Activated CD8-positive, alpha-beta memory T cell treated with anti-CD3 and anti-CD28 coated beads, Interleukin-2, amount 50 U/mL, for 1 hour (primary cell): Measurements from ENCODE around the gene OR2J3.
"Not testable (repeated sequence)": the region's sequence is repeated elsewhere in the genome, so short reads cannot be mapped to it uniquely, and the experiment has no call there.

Source experiments
- DNase-seq: peaks from one replicate; pipeline ENCODE4 v3.0.0-alpha.2; 2020; ENCODE audit errors: extremely low read depth

The OR2J3 gene

GRCh38 chr6:29107758-29108157 lies at the start of gene OR2J3:
TSS of gene OR2J3 (plus strand) at chr6:29108058. CDS start at chr6:29111891, 3,833 bp downstream.
- no peak for DNase-seq

- no peak for DNase-seq
These were observed 35.8 kb upstream of the OR2J3 start for GRCh38 chr6:29071831-29072723.

GRCh38 chr6:29079203-29079602 lies 28.7 kb upstream of the OR2J3 start:
- no peak for DNase-seq

- no peak for DNase-seq
These were observed 26.5 kb upstream of the OR2J3 start for GRCh38 chr6:29081312-29081711.

GRCh38 chr6:29082457-29082856 lies 25.4 kb upstream of the OR2J3 start:
- no peak for DNase-seq

GRCh38 chr6:29087213-29087612 lies 20.6 kb upstream of the OR2J3 start, which contains the start of gene OR2B3:
TSS of gene OR2B3 (minus strand) at chr6:29087313. CDS start at chr6:29087248, 65 bp downstream.
- no peak for DNase-seq

- no peak for DNase-seq
These were observed 14.9 kb upstream of the OR2J3 start for GRCh38 chr6:29092957-29093356.

- DNase-seq: no peak
These were observed 10.1 kb upstream of the OR2J3 start for GRCh38 chr6:29097803-29098202.

GRCh38 chr6:29099190-29099589 lies 8.7 kb upstream of the OR2J3 start, which contains the start of gene OR2J1:
TSS of gene OR2J1 (plus strand) at chr6:29099490. CDS start at chr6:29100943, 1,453 bp downstream.
- DNase-seq: no peak

- DNase-seq: no peak
These were observed 4.3 kb downstream of the OR2J3 start for GRCh38 chr6:29112135-29112534.

GRCh38 chr6:29114964-29115363 lies 7.1 kb downstream of the OR2J3 start:
- DNase-seq: not testable (repeated sequence)

- no peak for DNase-seq
These were observed 21.6 kb downstream of the OR2J3 start for GRCh38 chr6:29129326-29130012.

- DNase-seq: no peak
These were observed 22.8 kb downstream of the OR2J3 start for GRCh38 chr6:29130644-29131043.

GRCh38 chr6:29131691-29132090 lies 23.8 kb downstream of the OR2J3 start:
- no peak for DNase-seq

- no peak for DNase-seq
These were observed 29.9 kb downstream of the OR2J3 start for GRCh38 chr6:29137724-29138123.

GRCh38 chr6:29141606-29142005 lies 33.7 kb downstream of the OR2J3 start:
- no peak for DNase-seq

GRCh38 chr6:29142309-29142708 lies 34.5 kb downstream of the OR2J3 start:
- DNase-seq: no peak

- no peak for DNase-seq
These were observed 38.3 kb downstream of the OR2J3 start for GRCh38 chr6:29146179-29146578.

GRCh38 chr6:29147074-29147473 lies 39.2 kb downstream of the OR2J3 start:
- DNase-seq: no peak

GRCh38 chr6:29149444-29149843 lies 41.6 kb downstream of the OR2J3 start:
- DNase-seq: not testable (repeated sequence)

- no peak for DNase-seq
These were observed 45.2 kb downstream of the OR2J3 start for GRCh38 chr6:29153083-29153482.

- not testable (repeated sequence) for DNase-seq
These were observed 47.3 kb downstream of the OR2J3 start for GRCh38 chr6:29155182-29155581.

GRCh38 chr6:29159922-29160321 lies 52.1 kb downstream of the OR2J3 start:
- not testable (repeated sequence) for DNase-seq
